ENCODE data around the gene XYLT1.

Gene XYLT1

DNA sequence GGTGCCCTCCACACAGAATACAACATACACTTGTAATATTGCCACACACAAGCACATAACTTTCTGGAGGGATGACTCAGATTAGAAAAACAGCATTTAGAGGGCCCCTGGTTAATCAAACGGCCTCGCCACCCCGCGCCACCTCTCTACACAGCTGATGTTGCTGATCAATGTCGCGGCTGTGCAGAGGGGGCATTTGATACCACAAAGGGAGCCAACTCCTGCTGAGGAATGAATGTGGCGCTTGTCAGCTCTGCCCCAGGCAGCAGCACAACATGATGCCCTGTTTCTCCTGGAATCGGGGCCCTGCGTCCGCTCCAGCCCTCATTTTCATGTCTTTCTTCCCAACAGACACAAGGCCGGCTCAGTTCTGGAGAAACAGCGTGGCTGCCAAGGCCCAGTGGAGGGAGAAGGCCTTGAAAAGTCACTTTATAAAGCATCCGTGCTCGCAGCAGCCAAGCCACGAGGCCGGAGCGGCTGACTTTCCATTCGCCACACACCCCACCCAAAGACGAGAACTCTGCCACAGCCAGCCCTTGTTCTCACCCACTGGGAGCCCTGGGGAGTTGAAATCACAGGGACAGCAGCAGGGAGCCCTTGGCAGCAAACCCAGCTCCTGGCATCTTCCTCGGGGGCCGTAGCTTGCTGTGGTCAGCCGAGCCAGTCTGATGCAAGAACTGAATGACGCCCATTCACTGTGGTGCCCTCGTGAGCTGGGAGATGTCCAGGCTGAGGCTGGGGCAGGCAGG is 65.6 kb downstream of the XYLT1 start:
- DNase-seq (ENCODE audit: low read depth in 1 of 2, low spot score in 1 of 2) = no peak

DNA sequence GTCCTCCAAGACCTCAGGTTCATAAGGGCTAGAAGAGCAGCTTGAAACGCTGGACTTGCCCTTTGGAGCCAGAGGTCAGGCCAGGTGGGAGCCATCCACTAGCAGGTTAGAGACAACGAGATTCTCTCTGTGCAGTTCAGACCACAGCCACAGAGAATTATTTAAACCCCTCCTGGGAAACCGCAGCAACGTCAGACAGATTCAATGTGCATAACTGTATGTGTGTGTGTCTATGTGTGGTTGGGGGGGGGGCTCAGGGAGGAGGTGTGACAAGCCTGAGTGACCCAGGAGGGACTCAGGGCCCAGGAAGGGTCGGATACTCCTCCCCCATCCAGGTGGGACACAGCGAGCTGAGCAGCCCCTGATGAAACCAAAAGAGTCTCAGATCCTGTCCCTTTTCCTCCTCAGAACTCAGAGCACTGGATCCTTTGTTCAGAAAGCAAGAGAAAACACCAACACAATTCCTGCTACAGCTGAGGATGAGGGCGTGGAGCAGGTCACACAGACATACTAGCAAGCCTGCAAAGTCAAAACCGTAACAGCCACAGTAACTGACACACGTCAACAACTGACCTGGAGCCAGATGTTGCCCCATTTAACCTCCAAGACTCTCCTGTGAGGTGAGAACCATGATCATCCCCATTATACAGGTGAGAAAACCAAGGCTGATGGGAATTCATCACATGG is 66.8 kb downstream of the XYLT1 start:
- no peak for DNase-seq (ENCODE audit: low read depth in 1 of 2, low spot score in 1 of 2)

- DNase-seq (ENCODE audit: low read depth in 1 of 2, low spot score in 1 of 2) = no peak
Observed at GRCh38 chr16:17403156-17403809, 67.5 kb downstream of the XYLT1 start.

DNA sequence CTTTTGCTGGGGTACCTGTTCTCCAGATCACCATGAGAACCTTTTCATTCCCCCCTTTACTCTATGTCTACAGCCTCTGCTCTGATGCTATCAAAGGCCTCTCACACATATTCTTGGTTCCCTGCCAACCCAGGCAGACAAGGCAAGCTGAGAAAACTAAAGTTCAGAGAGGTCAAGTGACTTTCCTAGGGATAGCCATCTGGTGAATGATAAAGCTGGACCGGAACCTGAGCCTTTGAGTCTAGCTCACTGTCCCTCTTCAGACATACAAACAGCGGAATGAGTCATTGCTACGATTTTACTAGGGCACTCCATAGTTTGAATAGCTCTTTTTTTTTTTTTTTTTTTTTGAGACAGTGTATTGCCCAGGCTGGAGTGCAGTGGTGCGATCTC is 73.3 kb downstream of the XYLT1 start:
- DNase-seq (ENCODE audit: low read depth in 1 of 2, low spot score in 1 of 2) = no peak

DNA sequence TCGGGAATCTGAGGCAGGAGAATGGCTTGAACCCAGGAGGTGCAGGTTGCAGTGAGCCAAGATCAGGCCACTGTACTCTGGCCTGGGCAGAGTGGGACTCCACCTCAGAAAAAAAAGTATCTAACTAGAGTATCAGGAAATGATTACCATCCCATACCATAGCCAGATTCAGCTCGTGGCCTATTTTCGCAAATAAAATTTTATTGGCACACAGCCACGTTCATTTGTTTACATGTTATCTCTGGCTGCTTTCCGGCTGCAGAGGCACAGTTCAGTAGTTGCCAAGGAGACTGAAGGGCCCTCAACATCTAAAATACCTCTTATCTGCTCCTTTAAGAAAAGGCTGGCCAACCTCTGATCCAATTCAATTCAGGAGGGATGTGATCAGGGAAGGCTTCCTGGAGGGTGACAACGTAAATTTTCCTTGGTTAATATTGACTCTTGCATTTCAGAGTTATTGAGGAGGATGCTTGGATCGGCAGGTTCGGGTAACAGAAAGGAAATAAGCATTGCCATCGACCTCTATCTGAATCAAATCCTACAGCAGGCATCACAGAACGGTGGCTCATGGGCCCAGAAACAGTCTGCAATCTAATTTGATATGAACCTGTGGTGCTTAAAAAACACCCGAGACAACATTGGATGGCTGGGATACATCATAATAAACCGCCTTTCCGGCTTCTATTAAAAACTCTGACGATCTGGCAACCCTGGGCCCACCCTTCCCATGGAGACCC is 73.8 kb downstream of the XYLT1 start:
- no peak for DNase-seq (ENCODE audit: low read depth in 1 of 2, low spot score in 1 of 2)

DNA sequence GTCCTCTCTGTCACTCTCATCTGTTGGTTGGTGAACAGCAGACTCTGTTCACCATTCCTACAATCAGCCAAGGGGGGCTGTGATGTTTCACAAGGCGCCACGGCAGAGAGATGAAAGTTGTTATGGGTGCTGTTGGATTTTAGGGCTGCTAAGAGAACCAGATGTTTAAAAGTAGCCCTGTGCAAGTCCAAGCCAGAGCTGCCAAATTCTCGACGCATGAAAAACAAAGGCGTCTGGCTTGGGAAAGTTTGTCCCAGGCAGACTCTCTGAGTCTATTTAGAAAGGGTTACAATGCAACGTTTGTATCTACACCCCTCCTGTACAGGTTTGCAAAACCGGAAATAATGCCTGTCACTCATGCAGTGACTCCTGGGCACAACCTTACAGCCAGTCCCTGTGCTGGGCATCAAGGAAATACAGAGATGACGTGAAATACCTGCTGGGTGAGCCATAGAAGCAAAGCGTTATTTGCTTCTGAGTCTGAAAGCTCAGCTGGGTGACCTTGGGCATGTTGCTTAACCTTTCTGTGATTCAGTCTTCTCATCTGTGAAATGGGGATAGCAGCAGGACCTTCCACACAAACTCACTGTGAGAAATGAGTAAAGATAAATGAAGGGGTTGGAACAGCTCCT is 74.8 kb downstream of the XYLT1 start:
- no peak for DNase-seq (ENCODE audit: low read depth in 1 of 2, low spot score in 1 of 2)

DNA sequence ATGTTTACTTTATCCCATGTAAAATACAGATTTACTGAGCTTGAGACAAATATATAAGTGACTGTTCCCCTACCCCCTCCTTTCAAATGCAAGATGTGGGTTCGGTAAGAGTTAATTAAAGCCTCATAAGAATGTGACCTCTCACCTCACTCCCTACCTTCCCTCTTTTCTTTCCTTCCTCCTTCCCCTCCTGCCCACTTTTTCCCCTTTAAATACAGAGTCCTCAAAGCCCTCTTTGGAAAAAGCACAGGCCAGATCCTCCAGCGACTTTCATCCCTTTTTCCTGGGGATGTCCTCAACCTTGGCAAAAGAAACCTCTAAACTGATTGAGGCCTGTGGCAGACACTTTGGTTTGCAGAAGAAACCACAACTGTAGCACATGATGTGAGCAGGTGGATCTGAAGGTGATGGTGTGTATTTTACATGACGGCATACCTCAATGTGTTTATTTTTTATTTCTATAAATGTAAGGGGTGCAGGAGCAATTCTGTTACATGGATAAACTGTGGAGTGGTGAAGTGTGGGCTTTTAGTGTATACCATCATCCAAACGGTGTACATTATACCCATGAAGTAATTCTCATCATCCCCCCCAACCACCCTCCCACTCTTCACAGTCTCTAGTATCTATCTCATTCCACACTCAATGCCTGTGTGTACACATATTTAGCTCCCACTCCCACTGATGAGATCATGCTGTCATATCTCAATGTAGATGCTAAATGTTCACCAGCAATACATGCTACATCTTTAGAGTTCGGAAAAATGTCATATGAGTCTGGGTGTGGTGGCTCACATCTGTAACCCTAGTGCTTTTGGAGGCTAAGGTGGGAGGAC is 77.7 kb downstream of the XYLT1 start:
- no peak for DNase-seq (ENCODE audit: low read depth in 1 of 2, low spot score in 1 of 2)

DNA sequence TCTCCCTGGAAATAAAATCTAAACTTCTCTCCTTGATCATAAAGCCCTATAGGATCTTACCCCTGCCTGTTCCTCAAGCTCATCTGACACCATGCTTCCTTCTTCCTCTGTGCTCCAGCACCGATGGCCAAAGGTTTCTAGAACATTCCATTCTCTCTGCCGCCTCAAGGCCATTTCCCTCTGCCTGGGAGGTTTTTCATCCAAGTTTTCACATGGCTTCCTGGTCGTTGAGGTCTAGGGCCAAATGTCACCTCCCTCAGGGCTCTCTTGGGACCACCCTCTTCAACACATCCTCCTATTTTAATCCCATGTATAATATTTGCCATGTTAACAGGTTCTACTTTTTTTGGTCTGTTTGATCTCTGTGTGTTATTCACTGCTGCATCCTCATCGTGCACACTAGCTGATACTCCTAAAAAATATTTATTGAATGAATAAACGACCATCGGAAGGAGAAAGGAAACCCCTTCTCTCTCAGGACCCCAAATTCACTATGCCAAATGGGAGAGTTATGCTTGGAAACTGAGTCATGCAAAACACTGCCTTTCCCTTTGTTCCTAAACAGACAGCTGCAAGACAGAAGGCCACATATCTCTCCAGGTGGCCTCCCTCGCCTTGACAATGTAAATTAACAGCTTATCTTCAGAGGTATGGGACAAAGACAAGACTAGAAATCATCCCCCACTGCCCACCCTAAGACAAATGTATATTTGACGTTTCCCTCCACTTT is 78.5 kb downstream of the XYLT1 start:
- DNase-seq (ENCODE audit: low read depth in 1 of 2, low spot score in 1 of 2) = no peak

- DNase-seq (ENCODE audit: low read depth in 1 of 2, low spot score in 1 of 2) = no peak
Observed at GRCh38 chr16:17391715-17392114, 79.0 kb downstream of the XYLT1 start.

DNA sequence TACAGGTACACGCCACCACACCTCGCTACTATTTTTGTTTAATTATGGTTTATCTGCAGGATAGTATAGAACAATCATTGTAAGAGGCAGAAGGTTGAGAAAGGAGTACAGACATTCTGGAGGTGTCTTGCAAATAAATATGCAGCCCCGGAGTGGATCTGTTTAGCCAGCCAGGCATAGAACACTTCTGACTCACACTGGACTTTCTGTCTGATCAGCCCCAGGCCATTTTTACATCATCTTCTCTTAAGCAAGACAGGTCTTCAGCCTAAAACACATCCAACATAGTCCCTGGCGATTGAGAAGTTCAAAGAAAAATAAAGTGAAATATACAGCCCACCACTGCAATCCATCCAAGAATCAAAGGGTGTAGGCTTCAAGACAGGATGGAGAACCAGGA is 81.4 kb downstream of the XYLT1 start:
- no peak for DNase-seq (ENCODE audit: low read depth in 1 of 2, low spot score in 1 of 2)

DNA sequence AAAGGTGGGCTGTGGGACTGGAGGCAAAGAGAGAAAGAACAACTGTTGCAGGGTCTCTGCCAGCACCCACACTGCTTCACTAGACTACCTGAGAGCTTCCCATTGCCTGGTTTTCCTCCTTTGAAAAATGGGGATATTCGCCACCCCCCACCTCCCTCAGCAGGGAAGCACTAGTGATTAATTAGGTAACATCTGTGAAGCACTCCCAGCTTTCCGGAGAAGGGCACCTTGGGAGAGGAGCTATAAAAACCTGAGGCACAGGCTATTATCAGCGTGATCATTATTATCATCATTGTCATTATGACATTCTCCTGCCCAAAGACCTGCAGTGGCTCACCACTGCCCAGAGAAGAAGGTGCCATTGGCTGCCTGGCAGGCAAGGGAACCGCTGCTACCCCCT is 83.5 kb downstream of the XYLT1 start:
- DNase-seq (ENCODE audit: low read depth in 1 of 2, low spot score in 1 of 2) = no peak

DNA sequence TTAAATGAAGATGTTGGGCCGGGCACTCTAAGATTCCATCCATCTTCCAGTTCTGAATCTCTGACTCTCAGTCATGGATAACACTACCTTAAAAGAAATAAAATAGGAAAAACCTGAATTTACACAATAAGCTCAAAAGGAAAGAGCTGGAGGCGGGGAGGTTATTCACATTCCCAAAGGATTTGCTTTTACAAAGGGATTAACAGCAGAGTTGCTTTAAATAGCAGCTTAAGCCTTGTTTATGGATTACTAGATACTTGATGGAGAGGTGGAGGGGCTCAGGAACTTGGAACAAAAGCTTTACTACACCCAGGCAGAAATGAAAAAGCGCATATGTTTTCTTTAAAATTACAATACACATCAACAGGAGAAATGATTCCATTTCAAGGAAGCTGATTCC is 84.5 kb downstream of the XYLT1 start:
- DNase-seq (ENCODE audit: low read depth in 1 of 2, low spot score in 1 of 2) = no peak

GRCh38 chr16:17384471-17384870 is 86.3 kb downstream of the XYLT1 start:
- no peak for DNase-seq (ENCODE audit: low read depth in 1 of 2, low spot score in 1 of 2)

GRCh38 chr16:17382949-17383863 is 87.6 kb downstream of the XYLT1 start:
- DNase-seq (ENCODE audit: low read depth in 1 of 2, low spot score in 1 of 2) = no peak

- DNase-seq (ENCODE audit: low read depth in 1 of 2, low spot score in 1 of 2) = no peak
Observed at GRCh38 chr16:17382514-17382913, 88.2 kb downstream of the XYLT1 start.

GRCh38 chr16:17381784-17382183 is 89.0 kb downstream of the XYLT1 start:
- no peak for DNase-seq (ENCODE audit: low read depth in 1 of 2, low spot score in 1 of 2)

GRCh38 chr16:17380613-17381012 is 90.1 kb downstream of the XYLT1 start:
- no peak for DNase-seq (ENCODE audit: low read depth in 1 of 2, low spot score in 1 of 2)

DNA sequence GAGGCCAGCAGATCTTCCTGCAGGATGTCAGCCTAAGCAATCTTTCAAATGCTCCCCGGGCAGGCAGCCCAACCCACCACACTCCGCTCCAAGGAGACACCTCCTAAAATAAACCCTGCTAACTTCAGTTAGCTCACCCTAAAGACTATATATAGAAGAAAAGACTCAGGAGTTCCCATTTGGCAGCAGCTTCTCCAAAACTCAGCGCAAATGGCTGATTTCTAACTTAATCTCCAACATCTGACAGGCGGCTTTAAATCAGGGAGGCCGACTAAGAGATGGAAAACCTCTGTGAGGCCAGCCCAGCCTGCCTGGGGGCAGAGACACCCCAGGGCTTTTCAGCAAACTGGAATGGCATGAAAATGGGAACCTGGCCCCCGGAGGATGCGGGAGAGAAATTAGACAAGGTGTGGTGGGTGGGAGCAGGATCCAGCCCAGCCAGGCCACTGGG is 91.6 kb downstream of the XYLT1 start:
- DNase-seq (ENCODE audit: low read depth in 1 of 2, low spot score in 1 of 2) = no peak
